GM19193 (cell line): ENCODE results near the gene NPW.

Experiments used
- POLR2A ChIP-seq: IDR thresholded peaks from 4 replicates; pipeline ENCODE4 v1.6.1; 2011; ENCODE audit not compliant: insufficient read depth, insufficient read length; ENCODE audit errors: extremely low read depth

NPW gene

GRCh38 chr16:2019518-2019920 is at the start of gene NPW:
NPW (plus strand) TSS chr16:2019785.
- TF ChIP-seq POLR2A = no peak

GRCh38 chr16:1971796-1972489 is 47.6 kb upstream of the NPW start, which contains the start of gene TBL3:
TBL3 (plus strand) TSS chr16:1972053; CDS start chr16:1972165, 112 bp downstream.
- TF ChIP-seq POLR2A = peak; percentile 96

GRCh38 chr16:1972490-1972877 is 47.1 kb upstream of the NPW start:
- TF ChIP-seq POLR2A = no peak

GRCh38 chr16:1973461-1974156 is 46.0 kb upstream of the NPW start:
- no peak for TF ChIP-seq POLR2A

GRCh38 chr16:1974157-1975070 is 45.2 kb upstream of the NPW start:
- no peak for TF ChIP-seq POLR2A

GRCh38 chr16:1975432-1976215 is 44.0 kb upstream of the NPW start:
- no peak for TF ChIP-seq POLR2A

GRCh38 chr16:1976216-1976520 is 43.4 kb upstream of the NPW start:
- TF ChIP-seq POLR2A = no peak

GRCh38 chr16:1976951-1977874 is 42.4 kb upstream of the NPW start:
- no peak for TF ChIP-seq POLR2A

- TF ChIP-seq POLR2A = no peak
Measured at GRCh38 chr16:1977875-1978268, 41.7 kb upstream of the NPW start.

GRCh38 chr16:1978476-1979120 is 41.0 kb upstream of the NPW start:
- no peak for TF ChIP-seq POLR2A

- TF ChIP-seq POLR2A = no peak
Measured at GRCh38 chr16:1979271-1980029, 40.1 kb upstream of the NPW start.

- TF ChIP-seq POLR2A = no peak
Measured at GRCh38 chr16:1980030-1980769, 39.4 kb upstream of the NPW start.
